CD4-positive, alpha-beta T cell (primary cell): ENCODE results near the gene SAE1. TPM values are rescaled to one million over a fixed set of nuclear protein-coding genes. Genes with fewer than 3 reads are reported as not detected.

Experiments used
- ATAC-seq: fragments of 200-7000 bp; cut with Tn5 transposase; one replicate; pipeline ENCODE4 v1.10.0; 2022; ENCODE audit warnings: mild to moderate bottlenecking; ENCODE audit not compliant: poor library complexity
- CTCF ChIA-PET: fragments of 350-600 bp; sonication (Branson Sonifier 250); formaldehyde crosslinking; loops from one replicate; lab custom pipeline; 2021; ENCODE audit warnings: antibody characterized with exemption, inconsistent platforms; lab: Charles Lee
- POLR2A ChIA-PET: fragments of 350-600 bp; sonication (Branson Sonifier 250); formaldehyde crosslinking; loops from one replicate; lab custom pipeline; 2021; ENCODE audit warnings: antibody characterized with exemption, inconsistent platforms; lab: Charles Lee
- DNase-seq, 14 experiments: peaks; one replicate each; pipeline ENCODE4 v3.0.0-alpha.2; 2013 to 2020; ENCODE audit warnings: mixed read lengths in 2 of 14
- H3K27ac ChIP-seq, 2 donors: one replicate each; pipeline versions ENCODE4 v1.5.1 to v1.7.0; 2013; ENCODE audit warnings: low read length in 2 of 2, low read depth in 1 of 2, mild to moderate bottlenecking in 1 of 2
- H3K27me3 ChIP-seq, 2 experiments: 1 replicate in 1 of 2; 2 replicates in 1 of 2; pipeline versions ENCODE4 v1.6.1 to v1.7.0; 2013; ENCODE audit warnings: low read length in 2 of 2, control low read depth in 1 of 2, mild to moderate bottlenecking in 1 of 2, moderate library complexity in 1 of 2; ENCODE audit not compliant: insufficient read depth in 2 of 2, control insufficient read depth in 1 of 2
- H3K36me3 ChIP-seq: one replicate; pipeline ENCODE4 v1.6.1; 2013; ENCODE audit warnings: low read length, control low read depth; ENCODE audit not compliant: insufficient read depth
- H3K4me1 ChIP-seq: one replicate; pipeline ENCODE4 v1.6.1; 2013; ENCODE audit warnings: low read length, control low read depth; ENCODE audit not compliant: insufficient read depth
- H3K4me3 ChIP-seq: one replicate; pipeline ENCODE4 v1.5.1; 2013; ENCODE audit warnings: mild to moderate bottlenecking, low read length, moderate library complexity
- H3K9me3 ChIP-seq, 2 experiments: 1 replicate in 1 of 2; 2 replicates in 1 of 2; pipeline versions ENCODE4 v1.6.1 to v1.7.0; 2013; ENCODE audit warnings: low read length in 2 of 2, mild to moderate bottlenecking in 2 of 2, control low read depth in 1 of 2, moderate library complexity in 1 of 2; ENCODE audit not compliant: control insufficient read depth in 1 of 2, insufficient read depth in 1 of 2
- H3K27ac Mint-ChIP-seq: one replicate; pipeline ENCODE4 v1.8.0; 2020; ENCODE audit warnings: mixed read lengths
- H3K27me3 Mint-ChIP-seq: one replicate; pipeline ENCODE4 v1.8.0; 2021; ENCODE audit warnings: mixed read lengths
- H3K36me3 Mint-ChIP-seq: one replicate; pipeline ENCODE4 v1.8.0; 2021; ENCODE audit warnings: low read depth, mixed read lengths
- H3K4me1 Mint-ChIP-seq: one replicate; pipeline ENCODE4 v1.8.0; 2021; ENCODE audit warnings: low read depth, mixed read lengths
- H3K4me3 Mint-ChIP-seq: one replicate; pipeline ENCODE4 v1.8.0; 2020; ENCODE audit warnings: mild to moderate bottlenecking, mixed read lengths
- H3K9me3 Mint-ChIP-seq: one replicate; pipeline ENCODE4 v1.8.0; 2020; ENCODE audit warnings: mixed read lengths
- CTCF ChIP-seq: fragments of 200-600 bp; IDR thresholded peaks from one replicate; pipeline ENCODE4 v1.8.0; 2022; ENCODE audit warnings: antibody characterized with exemption, mild to moderate bottlenecking
- intact Hi-C, 2 experiments: fragments of 100-400 bp; cut with DNase I in 1 of 2; cut with micrococcal nuclease in 1 of 2; formaldehyde crosslinking; loops; one replicate each; pipeline versions ENCODE4 v1.15.1 to v1.9.0; 2023 to 2025; cut with DNase I, micrococcal nuclease
- total RNA-seq, 174 experiments: library from RNA in 2 of 174; stranded (reverse) in 2 of 174; gene quantifications; one replicate each; pipeline ENCODE4 v1.2.3 and lab custom pipeline; 2021 to 2026

SAE1 gene
- total RNA-seq, 2 experiments from 2014 or later, result 29.6 to 30.9 TPM

GRCh38 chr19:47145639-47146486, 15.2 kb downstream of the SAE1 start:
- Histone ChIP-seq H3K4me1 (peaks cover 52% of the 10 kb centered on the region), H3K27me3 (no peaks in the 10 kb centered on the region), H3K9me3 (no peaks in the 10 kb centered on the region), H3K27ac (peak overlapping the region; percentile 47 to 61), H3K4me3 (no peak overlapping the region), H3K36me3 (peaks cover 32% of the 10 kb centered on the region)
- peaks cover 60% of the 10 kb centered on the region for H3K4me1 Mint-ChIP-seq
- ATAC-seq, result peak; percentile 96
- ChIA-PET CTCF (interaction anchor here (0.6 to 6.0 kb wide), 15 partner anchors 9 to 203 kb away, joined by 3 to 67 read pairs (median 5); partner anchors contain the start of gene SAE1), POLR2A (interaction anchor here (0.6 to 2.3 kb wide), 19 partner anchors 12 to 129 kb away, joined by 3 to 35 read pairs (median 6); partner anchors contain the start of genes CCDC9, INAFM1, SAE1 and ZC3H4)
- no peak for TF ChIP-seq CTCF
- no peaks in the 10 kb centered on the region for H3K27me3 Mint-ChIP-seq
- peak overlapping the region; percentile 63 for H3K4me3 Mint-ChIP-seq
- DNase-seq, result peak in 4 of 14 experiments; percentile 23 to 82 (median 76)
- intact Hi-C loops, result loop anchor here (1.0 to 5.0 kb wide), 4 partner anchors 15 to 246 kb away; partner anchors contain the start of gene SAE1 (in 2 of the 2)
- H3K27ac Mint-ChIP-seq, result peak overlapping the region; percentile 77
- H3K36me3 Mint-ChIP-seq, result peaks cover 54% of the 10 kb centered on the region
- H3K9me3 Mint-ChIP-seq, result no peaks in the 10 kb centered on the region

GRCh38 chr19:47146920-47147319, 16.3 kb downstream of the SAE1 start:
- ChIA-PET POLR2A (interaction anchor here (0.6 to 2.3 kb wide), 6 partner anchors 11 to 128 kb away, joined by 4 to 35 read pairs (median 17); partner anchors contain the start of genes INAFM1, SAE1 and ZC3H4), CTCF (interaction anchor here (0.6 to 6.0 kb wide), 8 partner anchors 10 to 100 kb away, joined by 3 to 67 read pairs (median 6); partner anchors contain the start of gene SAE1)
- intact Hi-C loops, result loop anchor here (1.0 to 5.0 kb wide), 4 partner anchors 16 to 245 kb away; partner anchors contain the start of gene SAE1 (in 1 of the 2)
- Histone ChIP-seq H3K9me3 (no peaks in the 10 kb centered on the region), H3K27me3 (no peaks in the 10 kb centered on the region), H3K36me3 (peaks cover 40% of the 10 kb centered on the region), H3K4me1 (peaks cover 52% of the 10 kb centered on the region), H3K27ac (peak overlapping the region; percentile 47 to 61), H3K4me3 (no peak overlapping the region)
- ATAC-seq (no peak), DNase-seq (no peak)
- TF ChIP-seq CTCF, result no peak
- Mint-ChIP-seq H3K9me3 (no peaks in the 10 kb centered on the region), H3K27ac (peak overlapping the region; percentile 77), H3K4me3 (no peak overlapping the region), H3K27me3 (no peaks in the 10 kb centered on the region), H3K36me3 (peaks cover 65% of the 10 kb centered on the region), H3K4me1 (peaks cover 55% of the 10 kb centered on the region)

DNA sequence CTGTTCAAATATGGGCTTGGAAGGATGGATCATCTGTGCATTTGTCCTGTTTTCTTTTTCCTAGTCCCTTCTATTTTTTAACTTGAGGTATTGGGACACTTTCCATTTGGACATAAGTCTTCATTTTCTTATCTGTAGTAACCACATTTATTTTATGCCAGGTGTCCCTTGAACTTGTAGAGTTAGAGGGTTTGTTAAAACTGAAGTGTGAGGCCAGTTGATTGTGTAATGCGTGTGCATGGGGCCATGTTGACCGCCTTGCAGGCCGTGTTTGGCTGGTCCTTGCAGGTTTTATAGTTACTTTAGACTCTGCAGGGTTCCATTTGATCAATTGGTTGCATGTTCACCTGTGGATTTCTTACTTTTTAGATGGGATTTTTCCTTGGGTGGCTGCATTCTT, 21.0 kb downstream of the SAE1 start:
- Histone ChIP-seq H3K4me3 (no peak overlapping the region), H3K4me1 (peaks cover 49% of the 10 kb centered on the region), H3K9me3 (no peaks in the 10 kb centered on the region), H3K27me3 (no peaks in the 10 kb centered on the region), H3K27ac (no peak overlapping the region), H3K36me3 (peaks cover 54% of the 10 kb centered on the region)
- ChIA-PET CTCF (interaction anchor here (8.5 kb wide), 1 partner anchor 93 kb away, joined by 59 read pairs; no protein-coding TSS in a partner anchor), POLR2A (no interaction called here)
- Mint-ChIP-seq H3K27me3 (no peaks in the 10 kb centered on the region), H3K27ac (no peak overlapping the region), H3K9me3 (no peaks in the 10 kb centered on the region), H3K4me1 (peaks cover 49% of the 10 kb centered on the region), H3K4me3 (no peak overlapping the region), H3K36me3 (peaks cover 63% of the 10 kb centered on the region)
- TF ChIP-seq CTCF, result no peak
- DNase-seq, result no peak
- intact Hi-C loops, result no loop called here
- ATAC-seq, result no peak
